Measurements from ENCODE around the gene STK10.

Gene STK10

GRCh38 chr5:172088801-172089200, 99.2 kb downstream of the STK10 start:
- no peak for TF ChIP-seq CTCF (IDR thresholded peaks at IDR 0.05; ENCODE audit: extremely low read depth, insufficient read depth, missing control alignments)
- in situ Hi-C loops (cut with MboI; ENCODE audit: low pct_unique_long_range_greater_than_20kb, low sequenced_read_pairs, unreplicated experiment), result no loop called here
- no peak for DNase-seq (ENCODE audit: low spot score)

- no peak for TF ChIP-seq CTCF (IDR thresholded peaks at IDR 0.05; ENCODE audit: extremely low read depth, insufficient read depth, missing control alignments)
- DNase-seq (ENCODE audit: low spot score), result no peak
- in situ Hi-C loops (cut with MboI; ENCODE audit: low pct_unique_long_range_greater_than_20kb, low sequenced_read_pairs, unreplicated experiment), result no loop called here
Measured at GRCh38 chr5:172086194-172086975, 101.6 kb downstream of the STK10 start.

- in situ Hi-C loops (cut with MboI; ENCODE audit: low pct_unique_long_range_greater_than_20kb, low sequenced_read_pairs, unreplicated experiment), result no loop called here
- no peak for DNase-seq (ENCODE audit: low spot score)
- no peak for TF ChIP-seq CTCF (IDR thresholded peaks at IDR 0.05; ENCODE audit: extremely low read depth, insufficient read depth, missing control alignments)
Measured at GRCh38 chr5:172085738-172086137, 102.3 kb downstream of the STK10 start.

- in situ Hi-C loops (cut with MboI; ENCODE audit: low pct_unique_long_range_greater_than_20kb, low sequenced_read_pairs, unreplicated experiment), result no loop called here
- DNase-seq (ENCODE audit: low spot score), result no peak
- TF ChIP-seq CTCF (IDR thresholded peaks at IDR 0.05; ENCODE audit: extremely low read depth, insufficient read depth, missing control alignments), result no peak
Measured at GRCh38 chr5:172082180-172082579, 105.8 kb downstream of the STK10 start.

GRCh38 chr5:172079876-172080275, 108.1 kb downstream of the STK10 start:
- TF ChIP-seq CTCF (IDR thresholded peaks at IDR 0.05; ENCODE audit: extremely low read depth, insufficient read depth, missing control alignments), result no peak
- no peak for DNase-seq (ENCODE audit: low spot score)

GRCh38 chr5:172078726-172079345, 109.2 kb downstream of the STK10 start:
- no peak for TF ChIP-seq CTCF (IDR thresholded peaks at IDR 0.05; ENCODE audit: extremely low read depth, insufficient read depth, missing control alignments)
- no peak for DNase-seq (ENCODE audit: low spot score)
- in situ Hi-C loops (cut with MboI; ENCODE audit: low pct_unique_long_range_greater_than_20kb, low sequenced_read_pairs, unreplicated experiment), result no loop called here

More at GRCh38 chr5:172079876-172080275, 108.1 kb downstream of the STK10 start:
- in situ Hi-C loops (cut with MboI; ENCODE audit: low pct_unique_long_range_greater_than_20kb, low sequenced_read_pairs, unreplicated experiment), result no loop called here

All from GM13977 (cell line).